DOHH2 (cell line): ENCODE data around the gene IL2RG.

Experiments
- H3F3A ChIP-seq: fragments of 200-600 bp; sonication (generic), shearing (Covaris generic); 2 replicates; pipeline ENCODE4 v1.6.0; 2016; ENCODE audit warnings: antibody characterized with exemption, mild to moderate bottlenecking; ENCODE audit not compliant: control insufficient read depth, insufficient read depth
- H3K27ac ChIP-seq: fragments of 200-600 bp; sonication (generic); 2 replicates; pipeline ENCODE4 v1.5.1; 2014; ENCODE audit warnings: low read depth, mild to moderate bottlenecking, low read length, moderate library complexity
- H3K27me3 ChIP-seq: fragments of 200-600 bp; sonication (generic); 2 replicates; pipeline ENCODE4 v1.6.1; 2014; ENCODE audit warnings: mild to moderate bottlenecking, low read length, mixed read lengths; ENCODE audit not compliant: control insufficient read depth
- H3K36me3 ChIP-seq: fragments of 200-600 bp; sonication (generic); 2 replicates; pipeline ENCODE4 v1.6.1; 2014; ENCODE audit warnings: mild to moderate bottlenecking, low read length, moderate library complexity, mixed read lengths; ENCODE audit not compliant: control insufficient read depth
- H3K4me1 ChIP-seq: fragments of 200-600 bp; sonication (generic); 2 replicates; pipeline ENCODE4 v1.6.1; 2014; ENCODE audit warnings: mild to moderate bottlenecking, low read length, mixed read lengths; ENCODE audit not compliant: control insufficient read depth
- H3K4me2 ChIP-seq: fragments of 200-600 bp; sonication (generic); 2 replicates; pipeline ENCODE4 v1.6.0; 2014; ENCODE audit warnings: mild to moderate bottlenecking, low read length, moderate library complexity
- H3K4me3 ChIP-seq: fragments of 200-600 bp; sonication (generic); 2 replicates; pipeline ENCODE4 v1.5.1; 2014; ENCODE audit warnings: mild to moderate bottlenecking, low read length, mixed read lengths
- H3K79me2 ChIP-seq: fragments of 200-600 bp; sonication (generic); 2 replicates; pipeline ENCODE4 v1.6.1; 2014; ENCODE audit warnings: mild to moderate bottlenecking, low read length, mixed read lengths; ENCODE audit not compliant: control insufficient read depth
- H3K9me2 ChIP-seq: fragments of 200-600 bp; sonication (generic); replicated peaks from 2 replicates; pipeline ENCODE4 v1.6.1; 2014; ENCODE audit warnings: mild to moderate bottlenecking, low read length, mixed read lengths; ENCODE audit not compliant: control insufficient read depth
- H3K9me3 ChIP-seq: fragments of 200-600 bp; sonication (generic); 2 replicates; pipeline ENCODE4 v1.6.1; 2014; ENCODE audit warnings: antibody characterized with exemption, low read length, mixed read lengths; ENCODE audit not compliant: control insufficient read depth, insufficient read depth
- H4K20me1 ChIP-seq: fragments of 200-600 bp; sonication (generic); 2 replicates; pipeline ENCODE4 v1.6.0; 2014; ENCODE audit warnings: low read depth, mild to moderate bottlenecking, antibody characterized with exemption, low read length, moderate library complexity; ENCODE audit not compliant: control insufficient read depth, insufficient read depth
- EZH2phosphoT487 ChIP-seq: fragments of 200-600 bp; sonication (generic); IDR thresholded peaks from 2 replicates; pipeline ENCODE4 v1.6.1; 2017; ENCODE audit warnings: borderline replicate concordance, mild to moderate bottlenecking, antibody characterized with exemption, low read length, moderate library complexity, mixed read lengths
- TF ChIP-seq, protein P1 (sequence below): fragments of 200-600 bp; sonication (generic); IDR thresholded peaks from one replicate; pipeline ENCODE4 v1.5.1; 2014; ENCODE audit warnings: antibody characterized with exemption, mild to moderate bottlenecking, low read depth, low read length; ENCODE audit not compliant: poor library complexity, severe bottlenecking

Gene IL2RG

DNA sequence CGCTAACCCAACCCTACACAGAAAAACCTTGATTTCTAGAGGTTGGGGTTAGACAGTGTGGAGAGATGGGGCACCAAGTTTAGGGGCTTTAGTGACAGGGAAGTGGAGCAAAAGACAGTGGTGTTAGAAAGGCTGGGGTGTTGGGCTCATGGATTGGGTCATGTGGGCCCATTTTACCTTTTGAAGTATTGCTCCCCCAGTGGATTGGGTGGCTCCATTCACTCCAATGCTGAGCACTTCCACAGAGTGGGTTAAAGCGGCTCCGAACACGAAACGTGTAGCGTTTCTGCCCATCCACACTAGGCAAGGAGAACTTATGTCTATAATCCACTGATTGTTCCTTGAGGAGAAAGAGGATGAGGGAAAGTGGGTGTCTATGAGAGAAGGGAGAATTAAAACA is 2.3 kb downstream of the IL2RG start:
- Histone ChIP-seq H3K27me3 (no peaks in the 10 kb centered on the region), H3F3A (no peaks in the 10 kb centered on the region), H3K79me2 (no peaks in the 10 kb centered on the region), H4K20me1 (no peaks in the 10 kb centered on the region), H3K4me3 (no peak overlapping the region), H3K9me2 (no peaks in the 10 kb centered on the region), H3K4me1 (peaks cover 27% of the 10 kb centered on the region), H3K36me3 (no peaks in the 10 kb centered on the region), H3K4me2 (no peak overlapping the region), H3K9me3 (no peaks in the 10 kb centered on the region), H3K27ac (no peak overlapping the region)
- TF ChIP-seq, protein P1, sequence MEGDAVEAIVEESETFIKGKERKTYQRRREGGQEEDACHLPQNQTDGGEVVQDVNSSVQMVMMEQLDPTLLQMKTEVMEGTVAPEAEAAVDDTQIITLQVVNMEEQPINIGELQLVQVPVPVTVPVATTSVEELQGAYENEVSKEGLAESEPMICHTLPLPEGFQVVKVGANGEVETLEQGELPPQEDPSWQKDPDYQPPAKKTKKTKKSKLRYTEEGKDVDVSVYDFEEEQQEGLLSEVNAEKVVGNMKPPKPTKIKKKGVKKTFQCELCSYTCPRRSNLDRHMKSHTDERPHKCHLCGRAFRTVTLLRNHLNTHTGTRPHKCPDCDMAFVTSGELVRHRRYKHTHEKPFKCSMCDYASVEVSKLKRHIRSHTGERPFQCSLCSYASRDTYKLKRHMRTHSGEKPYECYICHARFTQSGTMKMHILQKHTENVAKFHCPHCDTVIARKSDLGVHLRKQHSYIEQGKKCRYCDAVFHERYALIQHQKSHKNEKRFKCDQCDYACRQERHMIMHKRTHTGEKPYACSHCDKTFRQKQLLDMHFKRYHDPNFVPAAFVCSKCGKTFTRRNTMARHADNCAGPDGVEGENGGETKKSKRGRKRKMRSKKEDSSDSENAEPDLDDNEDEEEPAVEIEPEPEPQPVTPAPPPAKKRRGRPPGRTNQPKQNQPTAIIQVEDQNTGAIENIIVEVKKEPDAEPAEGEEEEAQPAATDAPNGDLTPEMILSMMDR: no peak
- no peak for TF ChIP-seq EZH2phosphoT487

DNA sequence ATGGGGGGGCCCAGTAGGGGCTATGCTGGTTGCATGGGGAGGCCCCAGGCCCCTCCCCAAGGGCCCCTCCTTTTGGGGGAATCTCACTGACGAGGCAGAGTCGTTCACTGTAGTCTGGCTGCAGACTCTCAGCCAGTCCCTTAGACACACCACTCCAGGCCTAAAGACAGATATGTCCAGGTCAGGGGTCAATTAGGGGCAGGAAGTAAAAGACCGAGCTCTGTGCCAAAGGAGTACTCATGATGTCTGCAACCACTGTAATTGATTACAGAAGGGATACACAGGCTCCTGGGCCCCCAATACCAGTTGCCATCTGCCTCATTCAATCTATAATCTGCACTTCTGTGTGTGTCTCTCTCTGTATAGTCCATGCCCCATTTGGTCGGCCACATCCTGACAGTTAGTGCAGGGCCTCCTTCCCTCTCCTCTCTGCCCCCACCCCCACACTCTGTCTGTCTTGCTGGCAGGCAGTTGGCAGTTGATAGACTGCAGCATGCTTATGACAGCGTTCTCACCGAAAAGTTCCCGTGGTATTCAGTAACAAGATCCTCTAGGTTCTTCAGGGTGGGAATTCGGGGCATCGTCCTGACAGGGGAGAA is 3.5 kb downstream of the IL2RG start:
- no peaks in the 10 kb centered on the region for H3F3A ChIP-seq
- no peak overlapping the region for H3K4me3 ChIP-seq
- no peaks in the 10 kb centered on the region for H3K9me2 ChIP-seq
- no peaks in the 10 kb centered on the region for H3K36me3 ChIP-seq
- H3K27me3 ChIP-seq: no peaks in the 10 kb centered on the region
- no peak overlapping the region for H3K27ac ChIP-seq
- H3K79me2 ChIP-seq: no peaks in the 10 kb centered on the region
- H3K9me3 ChIP-seq: no peaks in the 10 kb centered on the region
- TF ChIP-seq EZH2phosphoT487: no peak
- TF ChIP-seq, protein P1: no peak
- H3K4me2 ChIP-seq: no peak overlapping the region
- H4K20me1 ChIP-seq: no peaks in the 10 kb centered on the region
- H3K4me1 ChIP-seq: peaks cover 38% of the 10 kb centered on the region

DNA sequence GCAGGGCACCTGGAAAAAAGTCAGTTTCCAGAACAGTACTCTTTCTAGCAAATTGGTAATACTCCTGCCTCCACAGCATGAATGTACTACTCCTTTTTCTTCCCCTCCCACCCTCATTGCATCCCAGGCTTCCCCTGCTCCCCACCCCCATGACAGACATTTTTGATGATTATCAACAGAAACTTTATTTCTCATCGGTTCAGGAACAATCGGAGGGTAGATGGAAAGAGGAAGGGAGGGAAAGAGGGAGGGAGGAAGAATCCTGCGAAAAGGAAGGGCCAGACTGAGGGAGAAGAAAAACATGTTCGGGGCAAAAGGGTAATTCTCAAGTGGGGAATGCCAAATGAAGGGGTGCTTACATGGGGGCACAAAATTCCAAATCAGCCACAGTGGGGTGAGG is 4.1 kb downstream of the IL2RG start:
- H3K79me2 ChIP-seq: no peaks in the 10 kb centered on the region
- no peaks in the 10 kb centered on the region for H4K20me1 ChIP-seq
- no peak overlapping the region for H3K4me2 ChIP-seq
- peaks cover 34% of the 10 kb centered on the region for H3K4me1 ChIP-seq
- H3K36me3 ChIP-seq: no peaks in the 10 kb centered on the region
- H3F3A ChIP-seq: no peaks in the 10 kb centered on the region
- H3K27ac ChIP-seq: no peak overlapping the region
- H3K4me3 ChIP-seq: no peak overlapping the region
- H3K9me3 ChIP-seq: no peaks in the 10 kb centered on the region
- no peaks in the 10 kb centered on the region for H3K9me2 ChIP-seq
- no peak for TF ChIP-seq EZH2phosphoT487
- TF ChIP-seq, protein P1: no peak
- H3K27me3 ChIP-seq: no peaks in the 10 kb centered on the region

DNA sequence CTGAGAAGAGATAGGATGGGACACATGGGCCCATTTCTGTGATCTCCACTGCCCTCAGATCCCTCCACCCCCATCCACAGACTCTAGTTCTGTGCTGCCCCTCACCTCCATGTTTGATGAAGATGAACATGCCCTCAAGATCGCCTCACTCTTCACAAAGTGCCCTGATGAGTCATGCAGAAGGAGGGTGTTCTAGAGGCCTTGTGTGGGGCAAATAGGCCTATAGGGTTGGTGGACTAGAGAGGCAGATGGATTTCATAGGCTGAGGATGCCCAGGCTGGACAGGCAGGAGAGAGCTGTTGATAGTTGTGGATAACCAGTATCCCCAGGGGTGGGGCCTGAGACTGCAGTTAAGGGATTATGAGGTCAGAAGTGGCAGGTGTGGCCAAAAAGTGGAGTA is 5.0 kb downstream of the IL2RG start, which contains the start of gene CXorf65:
CXorf65 (minus strand) TSS at position 314 of the 400 bp plus-strand sequence; CDS start at position 130, 184 bp downstream.
- H4K20me1 ChIP-seq: no peaks in the 10 kb centered on the region
- no peaks in the 10 kb centered on the region for H3F3A ChIP-seq
- no peaks in the 10 kb centered on the region for H3K27me3 ChIP-seq
- H3K27ac ChIP-seq: no peak within 1 kb of the TSS
- H3K9me3 ChIP-seq: no peaks in the 10 kb centered on the region
- H3K79me2 ChIP-seq: no peaks in the 10 kb centered on the region
- H3K4me2 ChIP-seq: no peak within 1 kb of the TSS
- H3K9me2 ChIP-seq: no peaks in the 10 kb centered on the region
- no peak within 1 kb of the TSS for H3K4me3 ChIP-seq
- no peaks in the 10 kb centered on the region for H3K36me3 ChIP-seq
- peaks cover 26% of the 10 kb centered on the region for H3K4me1 ChIP-seq
- no peak for TF ChIP-seq EZH2phosphoT487
- TF ChIP-seq, protein P1: no peak
